NCI-H526 (cell line): ENCODE data around the gene ARHGAP26.

Experiments
- DNase-seq, 2 experiments: peaks; one replicate each; lab custom pipeline; 2025; lab: John Stamatoyannopoulos, UW

Gene ARHGAP26

DNA sequence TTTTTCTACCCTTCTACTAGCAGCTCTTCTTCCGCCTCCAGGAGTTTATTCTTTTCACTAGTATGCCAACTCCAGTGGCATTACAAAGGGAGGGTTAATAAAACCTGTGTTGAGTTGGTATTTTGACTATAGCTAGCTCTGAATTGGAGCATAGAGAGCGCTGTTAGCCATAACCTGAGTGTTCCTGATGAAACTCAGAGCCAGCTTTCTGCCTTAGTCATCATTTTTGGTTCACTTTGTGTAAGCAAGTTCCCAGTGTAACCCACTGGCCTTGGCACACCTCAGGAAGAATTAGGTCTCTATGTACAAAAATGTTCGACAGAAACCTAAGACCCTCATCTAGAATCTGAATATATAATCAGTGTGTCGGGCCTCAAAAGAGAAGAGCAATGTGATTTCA, 394.4 kb downstream of the ARHGAP26 start:
- no peak for DNase-seq

DNA sequence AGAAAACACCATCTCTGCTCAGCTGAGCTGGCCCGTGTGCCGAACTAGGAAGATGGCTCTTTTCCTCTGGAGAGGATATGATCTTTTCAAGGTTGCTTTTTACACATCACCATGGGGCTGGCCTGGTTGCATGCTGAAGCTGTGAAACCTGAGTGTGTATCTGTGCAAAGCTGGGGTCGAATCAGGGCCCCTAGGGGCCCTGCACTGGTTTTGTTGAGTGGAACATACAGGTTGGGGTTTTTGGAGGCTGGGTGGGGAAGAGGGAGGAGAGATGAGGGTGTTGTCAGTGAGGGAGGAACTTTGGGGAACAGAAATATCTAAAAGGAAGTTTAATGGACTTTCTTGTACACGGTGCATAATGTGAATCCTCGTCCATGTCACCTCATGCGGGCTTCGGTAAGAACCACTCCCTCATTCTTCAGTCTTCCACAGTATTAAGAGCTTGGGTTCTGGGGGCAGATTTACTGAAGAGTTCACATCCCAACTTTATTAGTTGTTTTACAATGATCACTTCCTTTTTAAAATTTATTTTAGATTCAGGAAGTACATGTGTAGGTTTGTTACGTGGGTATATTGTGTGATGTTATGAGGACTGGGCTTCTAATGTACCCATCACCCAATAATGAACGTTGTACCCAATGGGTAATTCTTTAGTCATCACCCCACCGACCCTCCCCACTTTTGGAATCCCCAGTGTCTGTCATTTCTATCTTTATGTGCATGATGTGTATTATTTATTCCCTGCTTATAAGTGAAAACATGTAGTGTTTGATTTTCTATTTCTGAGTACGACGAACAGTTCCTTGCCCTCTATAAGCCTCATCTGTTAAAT, 395.1 kb downstream of the ARHGAP26 start:
- no peak for DNase-seq

DNA sequence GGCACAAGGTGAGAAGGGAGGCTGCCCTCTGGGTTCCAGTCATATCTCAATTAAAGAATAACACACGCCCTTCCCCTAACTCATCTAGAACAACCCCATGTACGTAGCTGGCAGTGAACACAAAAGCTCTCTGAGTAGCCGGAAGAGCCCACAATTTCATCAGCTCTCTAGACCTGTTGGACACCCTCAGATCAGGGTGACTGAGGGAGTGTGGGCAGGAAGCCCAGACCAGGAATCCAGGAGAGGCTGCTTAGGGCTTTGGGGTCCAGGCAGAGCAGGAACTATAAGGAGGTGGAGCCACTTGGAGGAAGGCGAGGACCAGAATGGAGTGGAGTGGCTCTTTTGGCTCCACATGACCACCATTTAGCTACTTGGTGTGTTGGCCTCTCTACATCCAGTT, 395.9 kb downstream of the ARHGAP26 start:
- no peak for DNase-seq

DNA sequence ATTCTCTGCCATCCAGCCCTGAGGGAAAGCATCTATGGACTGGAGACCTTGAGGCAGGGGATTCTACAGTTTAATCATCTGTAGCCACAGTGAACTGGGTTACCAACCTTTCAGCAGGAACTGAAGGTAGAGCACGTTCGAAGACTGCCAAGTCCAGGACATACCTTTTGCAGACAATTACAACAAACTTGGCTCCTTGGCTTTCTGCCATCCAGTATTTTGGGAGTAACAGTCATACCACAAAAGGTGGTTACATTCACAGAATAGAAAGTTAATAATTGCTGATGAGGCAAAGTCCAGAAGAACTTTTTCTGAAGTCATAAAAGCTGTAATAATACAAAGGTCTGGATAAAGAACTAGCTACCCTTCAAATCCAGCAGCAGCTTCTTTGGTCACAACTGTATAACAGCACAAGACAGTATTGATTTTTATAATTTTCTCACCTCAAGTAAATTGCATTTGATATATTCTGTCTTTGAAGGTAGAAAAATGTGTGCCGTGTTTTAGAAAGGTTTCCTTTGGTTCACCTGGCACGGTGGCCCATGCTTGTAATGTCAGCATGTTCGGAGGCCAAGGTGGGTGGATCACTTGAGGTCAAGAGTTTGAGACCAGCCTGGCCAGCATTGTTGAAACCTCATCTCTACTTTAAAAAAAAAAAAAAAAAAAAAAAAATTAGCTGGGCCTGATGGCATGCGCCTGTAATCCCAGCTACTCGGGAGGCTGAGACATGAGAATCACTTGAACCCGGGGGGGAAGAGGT, 396.7 kb downstream of the ARHGAP26 start:
- DNase-seq, result no peak

DNA sequence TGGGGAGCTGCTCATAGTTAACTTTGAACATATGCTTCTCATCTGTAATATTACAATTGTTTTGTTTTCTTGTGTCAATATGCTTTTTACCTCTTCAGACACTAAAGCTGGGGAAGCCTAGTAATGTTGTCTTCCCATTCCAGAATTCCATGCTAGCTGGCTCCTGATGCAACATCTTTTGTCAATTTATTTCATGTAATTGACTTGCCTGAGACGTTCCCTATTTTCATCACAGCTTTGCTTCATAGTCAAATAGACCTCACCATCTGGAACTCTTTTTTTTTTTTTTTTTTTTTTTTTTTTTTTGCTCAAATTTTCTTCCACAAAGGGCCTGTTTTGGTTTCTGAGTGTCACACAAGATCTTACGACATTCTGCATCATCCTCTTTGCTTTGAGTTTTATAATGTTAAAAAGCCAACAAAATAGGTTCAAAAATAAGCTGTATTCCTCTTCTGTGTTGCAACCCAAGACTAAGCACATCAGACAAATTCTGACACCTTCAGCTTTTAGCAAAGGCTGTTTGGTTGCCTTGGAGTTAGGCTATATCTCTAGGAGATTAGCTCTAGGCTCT, 398.1 kb downstream of the ARHGAP26 start:
- DNase-seq, result no peak

DNA sequence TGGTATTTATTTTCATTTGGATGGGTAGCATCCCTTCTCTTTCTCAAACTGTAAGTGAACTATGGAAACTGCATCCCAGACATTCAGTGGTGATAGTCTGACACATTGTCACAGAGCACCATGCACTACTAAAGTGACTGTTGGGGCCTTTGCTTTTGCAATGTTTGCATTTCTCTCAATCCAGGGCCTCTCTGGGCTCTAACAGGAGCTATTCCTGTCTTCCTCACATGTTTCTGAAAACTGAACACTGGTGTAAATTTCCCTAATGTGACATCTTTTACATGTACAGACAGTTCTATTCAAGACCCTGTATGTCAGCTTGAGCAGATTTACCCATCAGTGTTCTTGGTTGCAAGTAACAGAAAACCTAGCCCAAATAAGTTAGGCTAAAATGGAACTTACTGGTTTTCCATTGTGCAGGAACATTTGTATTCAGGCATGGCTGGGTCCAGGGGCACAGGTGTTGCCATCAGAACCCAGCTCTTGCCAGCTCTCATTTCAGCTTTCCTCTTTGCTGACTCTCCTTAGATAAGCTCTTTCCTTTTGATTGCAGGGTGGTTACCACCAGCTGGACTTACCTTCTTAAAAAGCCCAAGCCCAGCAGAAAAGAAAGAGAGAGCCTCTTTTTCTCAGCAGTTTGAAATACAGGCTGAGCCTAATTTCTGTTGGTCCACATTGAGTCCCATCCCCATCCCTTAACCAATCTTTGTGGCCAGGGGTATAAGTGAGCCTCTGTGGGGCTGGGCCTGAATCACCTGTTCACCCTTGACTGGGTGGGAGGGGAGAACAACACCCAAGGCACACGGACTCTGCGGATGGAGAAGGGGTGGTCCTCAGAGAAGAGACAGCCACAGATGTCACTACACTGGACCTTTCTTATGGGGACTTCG, 399.0 kb downstream of the ARHGAP26 start:
- peak in 1 of 2 experiments; percentile 1 for DNase-seq

DNA sequence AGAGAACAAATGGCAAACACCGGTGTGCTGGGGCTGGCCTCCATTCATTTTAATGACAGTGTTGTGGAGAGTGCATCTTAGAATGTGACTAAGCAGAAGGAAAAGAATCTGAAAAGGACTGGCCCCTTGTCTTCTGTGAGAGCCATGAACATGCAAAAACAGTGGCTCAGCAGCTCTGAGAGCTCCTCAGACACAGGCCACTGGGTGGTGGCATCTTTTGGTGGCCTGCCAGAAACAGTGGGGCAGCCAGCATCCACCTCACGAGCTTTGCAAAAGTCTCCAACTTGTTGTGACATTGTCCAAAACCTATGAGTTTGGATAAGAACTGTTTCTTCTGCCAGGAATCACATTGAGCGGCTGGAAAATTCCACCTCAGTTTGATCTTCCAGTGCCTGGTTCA, 399.9 kb downstream of the ARHGAP26 start:
- DNase-seq, result no peak

DNA sequence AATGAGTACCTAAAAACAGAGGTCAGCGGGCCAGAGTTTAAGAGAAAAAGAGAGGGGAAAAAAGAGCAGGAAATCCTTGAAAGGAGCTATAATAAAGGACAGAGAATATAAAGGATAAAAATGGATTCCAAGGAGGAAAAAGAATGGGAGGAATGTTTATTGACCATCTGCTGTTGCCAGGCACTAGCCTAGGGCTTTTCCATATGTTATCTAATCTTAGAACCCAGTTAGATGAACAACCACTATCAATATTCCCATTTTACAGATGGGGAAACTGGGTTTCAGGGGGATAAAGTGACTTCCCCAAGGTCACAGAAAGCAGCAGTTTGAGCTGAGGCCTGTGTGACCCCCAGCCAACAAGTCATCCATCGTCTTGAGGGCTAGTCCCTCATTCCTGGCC, 400.8 kb downstream of the ARHGAP26 start:
- no peak for DNase-seq

DNA sequence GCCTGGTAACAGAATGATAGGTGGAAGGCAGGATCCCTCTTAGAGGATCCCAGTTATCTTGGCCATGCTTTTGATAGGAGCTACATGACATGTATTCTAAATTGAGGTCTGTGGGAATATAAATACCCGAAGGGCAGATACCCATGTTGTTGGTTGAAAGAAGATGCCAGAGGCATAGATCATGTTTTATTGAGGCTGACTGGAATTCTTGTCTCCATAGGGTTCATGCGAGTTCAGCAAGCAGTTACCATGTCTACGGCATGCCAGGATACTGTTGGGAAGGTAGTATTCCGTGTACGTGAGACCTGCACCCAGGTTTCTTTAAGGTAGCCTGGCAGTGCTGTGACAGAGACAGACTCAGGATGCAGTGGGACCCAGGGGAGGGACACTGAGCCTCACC, 402.6 kb downstream of the ARHGAP26 start:
- DNase-seq, result no peak

DNA sequence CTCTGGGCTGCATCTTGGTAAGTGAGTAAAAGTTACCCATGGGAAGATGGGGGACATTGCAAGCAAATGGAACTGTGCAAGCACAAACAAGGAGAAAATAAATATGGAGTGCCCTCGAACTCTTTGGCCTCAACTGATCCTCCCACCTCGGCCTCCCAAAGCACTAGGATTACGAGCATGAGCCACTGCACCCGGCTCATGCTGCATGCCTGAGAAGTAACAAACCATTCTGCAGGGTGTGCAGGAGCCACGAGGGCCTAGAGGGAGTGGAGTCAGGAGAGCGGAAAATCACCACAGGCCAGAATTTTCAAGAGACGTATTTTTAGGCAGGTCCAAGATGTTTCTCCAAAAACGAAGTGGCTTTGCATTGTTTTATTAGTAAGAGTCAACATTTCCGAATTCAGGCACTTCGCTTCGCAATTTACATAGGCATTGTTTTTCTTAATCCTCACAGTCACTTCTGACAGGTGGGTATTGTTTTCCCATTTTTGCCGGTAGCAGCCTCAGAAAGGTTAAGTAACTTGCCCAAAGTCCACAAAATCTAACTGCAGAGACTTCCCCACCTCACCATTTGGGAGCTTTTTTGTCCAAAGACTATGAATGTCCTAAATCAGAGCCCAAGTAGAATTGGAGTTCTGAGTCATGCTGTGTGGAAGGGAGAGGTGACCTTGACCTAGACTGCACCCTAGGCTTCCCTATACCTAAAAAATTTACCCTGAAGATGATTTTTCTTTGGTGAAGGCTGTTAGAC, 403.1 kb downstream of the ARHGAP26 start:
- no peak for DNase-seq

DNA sequence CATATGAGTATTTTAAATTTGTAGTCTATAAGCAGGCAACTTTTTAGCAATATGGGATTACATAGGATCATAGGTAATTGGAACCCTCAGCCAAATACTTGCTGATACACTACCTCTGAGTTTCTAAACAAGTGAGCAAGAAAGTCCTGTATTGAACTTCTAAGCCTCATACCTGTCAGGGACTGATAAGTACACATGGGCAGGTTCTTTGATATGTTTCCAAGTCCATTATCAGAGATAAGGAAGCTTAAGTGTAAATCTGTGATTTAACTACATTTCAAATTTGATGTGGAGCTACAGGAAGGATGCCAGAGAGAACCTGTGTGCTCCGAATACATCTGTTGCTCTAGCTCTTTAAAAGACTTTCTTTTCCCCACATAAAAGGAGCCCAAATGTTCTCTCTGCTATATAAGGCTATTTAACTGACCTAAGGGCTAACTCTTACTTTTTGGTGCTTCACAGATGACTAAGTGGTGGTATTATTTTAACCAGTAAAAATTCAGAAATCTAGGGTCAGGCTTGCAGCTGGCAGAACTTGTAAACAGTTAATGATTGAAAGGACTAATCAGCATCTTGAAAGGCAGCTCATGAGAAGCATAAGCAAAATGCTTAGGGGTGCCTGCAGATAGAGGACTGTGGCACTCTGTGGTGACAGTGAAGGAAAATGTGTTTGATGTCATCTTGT, 404.7 kb downstream of the ARHGAP26 start:
- DNase-seq, result no peak

DNA sequence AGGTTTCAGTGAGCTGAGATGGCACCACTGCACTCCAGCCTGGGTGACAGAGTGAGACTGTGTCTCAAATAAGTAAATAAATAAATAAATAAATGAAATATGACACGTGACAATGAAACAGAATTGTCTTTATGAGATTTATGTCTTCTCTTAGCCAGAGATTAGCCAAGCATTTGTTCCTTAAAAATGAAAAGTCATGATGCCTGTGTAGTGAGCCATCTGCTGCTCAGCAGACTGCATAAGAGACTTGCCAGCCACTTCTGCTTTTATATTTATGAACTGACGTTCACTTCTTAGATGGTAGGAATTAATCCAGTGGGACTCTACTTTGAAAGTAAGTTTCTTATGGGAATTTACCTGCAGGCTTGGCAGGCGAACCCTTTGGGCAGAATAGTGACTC, 405.9 kb downstream of the ARHGAP26 start:
- DNase-seq, result no peak

DNA sequence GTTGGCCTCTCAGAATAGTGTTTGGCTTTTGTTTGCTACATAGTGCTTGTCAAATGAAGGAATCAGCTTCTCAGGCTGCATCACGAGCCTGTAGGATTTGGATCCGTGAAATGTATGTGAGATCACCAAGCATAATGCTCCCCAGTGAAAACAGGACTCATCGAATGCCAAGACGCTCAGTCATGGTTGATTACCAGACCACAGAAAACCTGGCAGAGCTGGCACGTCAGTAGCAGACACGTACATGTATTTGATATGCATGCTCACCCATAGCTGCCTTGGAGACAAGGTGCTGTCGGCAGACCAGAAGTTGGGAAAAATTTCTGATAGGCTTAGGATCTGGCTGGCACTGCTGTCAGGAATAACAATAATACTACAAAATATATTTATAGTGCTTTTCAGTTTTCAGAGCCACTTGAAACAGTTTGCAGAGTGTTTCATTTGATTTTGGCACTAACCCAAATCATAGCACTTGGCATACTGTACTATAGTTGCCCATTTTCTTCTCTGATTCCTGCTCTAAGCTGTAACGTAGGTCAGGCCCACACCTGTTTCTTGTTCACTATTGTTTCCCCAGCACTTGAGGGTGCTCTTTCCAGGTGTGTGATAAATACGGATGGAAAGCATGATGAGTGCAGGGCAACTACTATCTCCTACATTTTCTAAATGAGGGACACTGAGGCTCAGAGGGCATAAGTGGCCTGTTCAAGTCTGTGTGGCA, 407.2 kb downstream of the ARHGAP26 start:
- DNase-seq, result no peak

DNA sequence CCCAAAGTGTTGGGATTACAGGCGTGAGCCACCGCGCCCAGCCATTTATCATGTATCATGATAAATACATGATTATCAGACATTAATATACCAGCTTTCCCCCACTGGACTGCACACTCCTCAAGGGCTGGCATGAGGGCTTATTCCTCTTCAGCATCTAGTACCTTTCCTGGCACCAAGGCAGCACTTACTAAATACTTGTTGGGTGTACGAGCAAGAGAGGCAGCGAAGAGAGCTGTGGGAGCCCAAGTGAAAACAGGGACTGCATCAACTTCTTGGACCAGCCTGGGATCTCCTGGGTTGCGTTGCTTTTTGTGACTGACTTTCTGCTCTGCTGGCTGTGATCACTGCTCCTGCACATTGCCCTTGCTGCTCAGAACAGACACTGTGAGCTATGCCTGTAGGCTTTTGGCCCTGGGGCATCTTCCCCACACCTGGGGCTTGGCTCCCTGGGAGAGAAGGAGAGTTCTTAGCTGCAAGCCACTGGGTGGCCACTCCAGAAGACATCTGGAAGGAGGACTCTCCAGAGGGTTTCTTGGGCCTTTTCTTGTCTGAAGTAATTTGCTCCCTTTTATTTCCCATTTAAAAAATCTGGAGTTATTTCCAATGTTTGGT, 409.1 kb downstream of the ARHGAP26 start:
- no peak for DNase-seq

DNA sequence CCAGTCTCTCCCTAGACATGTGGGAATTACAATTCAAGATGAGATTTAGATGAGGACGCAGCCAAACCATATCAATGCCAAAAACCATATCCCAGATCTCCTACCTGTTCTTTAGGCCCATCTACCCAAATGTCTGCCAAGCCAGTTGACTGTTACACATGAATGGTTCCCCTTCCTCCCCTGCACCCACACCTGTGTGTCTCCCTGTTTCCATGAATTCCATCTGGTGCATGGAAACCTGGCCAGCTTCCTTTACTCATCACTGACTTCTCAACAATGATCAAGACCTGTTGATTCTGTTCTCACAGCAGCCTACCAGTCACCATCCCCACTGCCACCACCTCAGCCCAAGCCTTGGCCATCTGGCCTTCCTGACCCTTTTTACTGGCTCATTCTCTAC, 410.6 kb downstream of the ARHGAP26 start:
- DNase-seq, result no peak

DNA sequence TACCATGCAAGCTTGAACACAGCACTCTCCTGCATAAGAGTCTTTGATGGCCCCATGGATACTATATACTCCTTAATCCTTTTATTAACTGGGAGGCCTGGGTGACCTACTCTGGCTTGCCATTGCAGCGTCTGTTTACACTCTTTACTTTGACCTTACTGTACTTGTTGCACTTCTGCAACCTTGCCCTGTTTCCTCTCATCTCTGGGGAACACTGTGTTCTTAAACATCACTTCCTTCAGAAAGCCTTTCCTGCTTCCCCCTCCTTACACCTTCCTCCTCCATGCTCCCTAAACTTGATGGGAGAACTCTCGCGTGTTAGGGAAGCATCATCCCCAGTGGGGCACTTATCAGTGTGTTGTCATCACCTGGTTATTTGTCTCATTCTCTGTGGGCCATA, 411.0 kb downstream of the ARHGAP26 start:
- no peak for DNase-seq

DNA sequence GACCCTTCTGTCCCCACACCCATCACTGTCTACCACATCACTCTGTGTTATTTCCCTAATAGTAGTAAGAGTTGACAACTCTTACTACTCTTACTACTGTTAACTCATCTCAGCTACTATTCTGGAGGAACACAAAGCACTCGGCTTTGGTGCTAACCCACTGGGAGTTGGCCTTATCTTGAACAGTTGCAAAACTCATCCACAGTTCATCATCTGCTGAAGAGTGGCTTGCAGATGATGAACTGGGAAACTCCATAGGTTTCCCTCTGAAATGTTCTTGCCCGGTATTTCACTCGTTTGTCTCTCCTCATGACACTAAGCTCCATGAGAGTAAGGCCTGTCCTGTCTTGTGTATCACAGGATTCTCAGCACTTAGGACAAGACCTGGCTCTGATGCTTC, 411.9 kb downstream of the ARHGAP26 start:
- no peak for DNase-seq

DNA sequence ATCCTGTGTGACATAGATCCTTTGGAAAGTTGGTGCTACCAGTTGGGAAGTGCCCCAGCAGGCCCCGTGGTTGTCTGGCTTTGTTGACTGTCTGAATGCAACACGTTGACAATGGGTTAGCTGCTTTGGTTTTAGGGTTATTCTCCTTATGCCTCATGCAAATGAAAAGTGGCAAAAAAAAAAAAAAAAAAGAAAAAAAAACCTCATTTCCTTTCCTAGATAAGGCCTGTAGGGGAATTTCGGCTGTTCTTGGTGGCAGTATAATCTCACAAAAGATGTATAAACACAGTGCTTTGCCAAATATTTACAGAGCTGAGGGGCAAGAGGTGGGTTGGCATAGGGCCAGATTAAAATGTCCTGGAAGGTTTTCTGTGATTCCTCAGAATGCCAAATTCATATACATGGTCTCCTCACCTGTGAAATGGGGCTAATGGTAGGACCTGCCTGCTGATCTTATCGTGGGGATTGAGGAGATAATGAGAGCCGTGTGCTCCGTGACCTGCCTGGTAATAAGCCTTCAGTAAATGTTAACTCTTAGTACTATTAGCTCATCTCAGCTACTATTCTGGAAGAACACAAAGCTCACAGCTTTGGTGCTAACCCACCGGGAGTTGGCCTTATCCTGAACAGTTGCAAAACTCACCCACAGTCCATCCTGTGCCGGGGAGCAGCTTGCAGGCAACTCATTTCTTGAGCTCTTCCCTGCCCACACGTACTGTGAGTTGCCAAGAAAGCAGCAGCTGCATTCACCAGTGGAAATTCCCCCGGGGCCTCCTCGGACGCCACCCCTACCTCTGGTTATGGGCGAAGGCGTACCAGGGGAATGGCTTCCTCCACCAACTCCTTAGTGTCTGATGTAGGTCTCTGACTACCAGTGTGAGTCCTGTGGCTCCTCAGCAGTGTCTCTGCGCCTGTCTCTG, 413.0 kb downstream of the ARHGAP26 start:
- DNase-seq, result no peak

DNA sequence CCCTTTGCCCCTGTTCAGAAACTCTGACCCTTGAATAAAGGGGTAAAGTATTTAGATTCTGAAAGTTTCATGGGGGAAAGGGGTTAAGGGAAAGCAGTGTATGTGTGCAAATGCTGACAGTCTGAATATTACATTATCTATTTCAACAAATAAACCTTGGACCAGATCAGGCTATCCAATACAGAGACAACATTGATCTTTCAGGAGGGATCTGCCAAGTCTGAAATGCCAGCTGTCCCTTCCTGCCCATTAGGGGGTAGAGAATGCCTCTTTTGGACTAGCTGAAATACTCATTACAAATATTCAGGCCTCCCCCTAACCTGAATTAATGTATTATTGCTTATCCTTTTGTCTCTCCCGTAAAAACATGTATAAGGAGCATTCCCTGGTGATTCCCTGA, 413.8 kb downstream of the ARHGAP26 start:
- no peak for DNase-seq
